Activated CD4-positive, alpha-beta memory T cell treated with anti-CD3 and anti-CD28 coated beads for 36 hours (primary cell): ENCODE measurements around the gene PRKAB1. TPM values are rescaled to one million over a fixed set of nuclear protein-coding genes. Genes with fewer than 3 reads are reported as not detected.
A peak's percentile ranks its signal among the peaks of the same experiment; 100 is the strongest.
"Not testable (repeated sequence)": the region's sequence is repeated elsewhere in the genome, so short reads cannot be mapped to it uniquely, and the experiment has no call there.

Experiments used
- CTCF ChIA-PET: fragments of 350-600 bp; sonication (Branson Sonifier 250); formaldehyde crosslinking; loops from one replicate; lab custom pipeline; 2021; ENCODE audit warnings: antibody characterized with exemption, inconsistent platforms; lab: Charles Lee
- POLR2A ChIA-PET: fragments of 350-600 bp; sonication (Branson Sonifier 250); formaldehyde crosslinking; loops from one replicate; lab custom pipeline; 2021; ENCODE audit warnings: antibody characterized with exemption; lab: Charles Lee
- DNase-seq: peaks from one replicate; pipeline ENCODE4 v3.0.0-alpha.2; 2020
- H3K27ac Mint-ChIP-seq: one replicate; pipeline ENCODE4 v1.8.0; 2021; ENCODE audit warnings: mixed read lengths
- H3K27me3 Mint-ChIP-seq: one replicate; pipeline ENCODE4 v1.8.0; 2021; ENCODE audit warnings: mixed read lengths
- H3K36me3 Mint-ChIP-seq: one replicate; pipeline ENCODE4 v1.8.0; 2021; ENCODE audit warnings: mixed read lengths
- H3K4me1 Mint-ChIP-seq: one replicate; pipeline ENCODE4 v1.8.0; 2021; ENCODE audit warnings: low read depth, mixed read lengths
- H3K4me3 Mint-ChIP-seq: one replicate; pipeline ENCODE4 v1.8.0; 2021; ENCODE audit warnings: mild to moderate bottlenecking, mixed read lengths
- H3K9me3 Mint-ChIP-seq: one replicate; pipeline ENCODE4 v1.8.0; 2021; ENCODE audit warnings: mixed read lengths
- intact Hi-C: fragments of 100-400 bp; cut with micrococcal nuclease; formaldehyde crosslinking; loops from one replicate; pipeline ENCODE4 v1.15.1; 2023
- total RNA-seq, 2 experiments: library from RNA; stranded (reverse); gene quantifications; one replicate each; pipeline ENCODE4 v1.2.3, GENCODE V29; 2021

PRKAB1 gene
- total RNA-seq, 2 experiments from 2014 or later: 27.3 to 29.3 TPM

GRCh38 chr12:119642986-119643385, 24.9 kb upstream of the PRKAB1 start:
- Mint-ChIP-seq H3K36me3 (no peaks in the 10 kb centered on the region), H3K27ac (no peak overlapping the region), H3K4me3 (no peak overlapping the region), H3K27me3 (peaks cover 5% of the 10 kb centered on the region), H3K9me3 (no peaks in the 10 kb centered on the region), H3K4me1 (no peaks in the 10 kb centered on the region)
- CTCF ChIA-PET: interaction anchor here (0.6 to 1.8 kb wide), 5 partner anchors 9 to 200 kb away, joined by 3 to 7 read pairs (median 3); no protein-coding TSS in a partner anchor
- POLR2A ChIA-PET: no interaction called here
- no peak for DNase-seq
- intact Hi-C loops: no loop called here

GRCh38 chr12:119644930-119645329, 23.0 kb upstream of the PRKAB1 start:
- intact Hi-C loops: no loop called here
- Mint-ChIP-seq H3K36me3 (no peaks in the 10 kb centered on the region), H3K9me3 (no peaks in the 10 kb centered on the region), H3K4me3 (no peak overlapping the region), H3K27ac (no peak overlapping the region), H3K4me1 (no peaks in the 10 kb centered on the region), H3K27me3 (peaks cover 4% of the 10 kb centered on the region)
- ChIA-PET POLR2A (no interaction called here), CTCF (interaction anchor here (1.3 kb wide), 1 partner anchor 11 kb away, joined by 4 read pairs; no protein-coding TSS in a partner anchor)
- DNase-seq: no peak

- Mint-ChIP-seq H3K36me3 (no peaks in the 10 kb centered on the region), H3K4me3 (no peak overlapping the region), H3K27ac (no peak overlapping the region), H3K27me3 (peaks cover 4% of the 10 kb centered on the region), H3K9me3 (no peaks in the 10 kb centered on the region), H3K4me1 (no peaks in the 10 kb centered on the region)
- ChIA-PET POLR2A (no interaction called here), CTCF (interaction anchor here (0.7 kb wide), 1 partner anchor 136 kb away, joined by 3 read pairs; no protein-coding TSS in a partner anchor)
- DNase-seq: no peak
- intact Hi-C loops: no loop called here
These were observed 22.3 kb upstream of the PRKAB1 start for GRCh38 chr12:119645535-119646059.

- Mint-ChIP-seq H3K9me3 (peaks cover 22% of the 10 kb centered on the region), H3K27ac (no peak overlapping the region), H3K36me3 (peaks cover 7% of the 10 kb centered on the region), H3K4me3 (no peak overlapping the region), H3K27me3 (peaks cover 4% of the 10 kb centered on the region), H3K4me1 (no peaks in the 10 kb centered on the region)
- no peak for DNase-seq
- CTCF ChIA-PET: interaction anchor here (0.6 to 2.4 kb wide), 15 partner anchors 8 to 205 kb away, joined by 3 to 16 read pairs (median 3); partner anchors contain the start of gene PRKAB1
- intact Hi-C loops: loop anchor here (2.0 kb wide), 1 partner anchor 205 kb away; no protein-coding TSS in a partner anchor
- POLR2A ChIA-PET: no interaction called here
These were observed 18.6 kb upstream of the PRKAB1 start for GRCh38 chr12:119649202-119649808.

- Mint-ChIP-seq H3K4me1 (no peaks in the 10 kb centered on the region), H3K27me3 (peaks cover 4% of the 10 kb centered on the region), H3K27ac (no peak overlapping the region), H3K36me3 (peaks cover 7% of the 10 kb centered on the region), H3K9me3 (peaks cover 24% of the 10 kb centered on the region), H3K4me3 (no peak overlapping the region)
- POLR2A ChIA-PET: no interaction called here
- intact Hi-C loops: no loop called here
- CTCF ChIA-PET: interaction anchor here (0.7 to 1.4 kb wide), 4 partner anchors 10 to 110 kb away, joined by 3 read pairs; no protein-coding TSS in a partner anchor
- no peak for DNase-seq
These were observed 15.3 kb upstream of the PRKAB1 start for GRCh38 chr12:119652665-119653064.

GRCh38 chr12:119657001-119657400, 10.9 kb upstream of the PRKAB1 start:
- H3K4me1 Mint-ChIP-seq, intact Hi-C loops, H3K27me3 Mint-ChIP-seq, H3K4me3 Mint-ChIP-seq, DNase-seq, H3K27ac Mint-ChIP-seq, POLR2A ChIA-PET, H3K36me3 Mint-ChIP-seq: not testable (repeated sequence)
- CTCF ChIA-PET: interaction anchor here (0.7 kb wide), 1 partner anchor 8 kb away, joined by 3 read pairs; no protein-coding TSS in a partner anchor
- H3K9me3 Mint-ChIP-seq: peaks cover 24% of the 10 kb centered on the region

- POLR2A ChIA-PET, H3K27ac Mint-ChIP-seq, H3K27me3 Mint-ChIP-seq, H3K4me3 Mint-ChIP-seq, DNase-seq, H3K4me1 Mint-ChIP-seq, H3K36me3 Mint-ChIP-seq, intact Hi-C loops: not testable (repeated sequence)
- H3K9me3 Mint-ChIP-seq: peaks cover 13% of the 10 kb centered on the region
- CTCF ChIA-PET: interaction anchor here (0.8 to 2.2 kb wide), 7 partner anchors 9 to 214 kb away, joined by 3 to 9 read pairs (median 4); partner anchors contain the start of genes PRKAB1 and TMEM233
These were observed 9.8 kb upstream of the PRKAB1 start for GRCh38 chr12:119658166-119658565.

- Mint-ChIP-seq H3K27me3 (no peaks in the 10 kb centered on the region), H3K4me3 (no peak overlapping the region), H3K36me3 (no peaks in the 10 kb centered on the region), H3K9me3 (peaks cover 1% of the 10 kb centered on the region), H3K4me1 (peaks cover 6% of the 10 kb centered on the region), H3K27ac (no peak overlapping the region)
- peak; percentile 57 for DNase-seq
- ChIA-PET POLR2A (no interaction called here), CTCF (interaction anchor here (1.0 to 2.2 kb wide), 4 partner anchors 8 to 215 kb away, joined by 3 to 9 read pairs (median 4); partner anchors contain the start of gene PRKAB1)
- intact Hi-C loops: no loop called here
These were observed 8.5 kb upstream of the PRKAB1 start for GRCh38 chr12:119659289-119659897.

- no peak overlapping the region for H3K27ac Mint-ChIP-seq
- peaks cover 6% of the 10 kb centered on the region for H3K4me1 Mint-ChIP-seq
- H3K27me3 Mint-ChIP-seq: no peaks in the 10 kb centered on the region
- H3K36me3 Mint-ChIP-seq: no peaks in the 10 kb centered on the region
- H3K4me3 Mint-ChIP-seq: no peak overlapping the region
- CTCF ChIA-PET: interaction anchor here (2.1 kb wide), 1 partner anchor 216 kb away, joined by 5 read pairs; no protein-coding TSS in a partner anchor
- POLR2A ChIA-PET: no interaction called here
- intact Hi-C loops: loop anchor here (10.0 kb wide), 1 partner anchor 1285 kb away; the partner anchor contains the start of genes SUDS3 and TAOK3
- no peak for DNase-seq
- H3K9me3 Mint-ChIP-seq: no peaks in the 10 kb centered on the region
These were observed 7.9 kb upstream of the PRKAB1 start for GRCh38 chr12:119660076-119660475.

- Mint-ChIP-seq H3K9me3 (no peaks in the 10 kb centered on the region), H3K4me1 (peaks cover 14% of the 10 kb centered on the region), H3K27me3 (no peaks in the 10 kb centered on the region), H3K27ac (no peak overlapping the region), H3K36me3 (no peaks in the 10 kb centered on the region), H3K4me3 (no peak overlapping the region)
- CTCF ChIA-PET: interaction anchor here (0.9 to 3.4 kb wide), 2 partner anchors 9 to 13 kb away, joined by 3 to 13 read pairs; no protein-coding TSS in a partner anchor
- DNase-seq: no peak
- intact Hi-C loops: loop anchor here (10.0 kb wide), 1 partner anchor 1287 kb away; the partner anchor contains the start of genes SUDS3 and TAOK3
- POLR2A ChIA-PET: no interaction called here
These were observed 6.1 kb upstream of the PRKAB1 start for GRCh38 chr12:119661882-119662281.

GRCh38 chr12:119664642-119665041, 3.3 kb upstream of the PRKAB1 start:
- Mint-ChIP-seq H3K4me1 (peaks cover 24% of the 10 kb centered on the region), H3K27me3 (no peaks in the 10 kb centered on the region), H3K27ac (no peak overlapping the region), H3K4me3 (no peak overlapping the region), H3K9me3 (no peaks in the 10 kb centered on the region), H3K36me3 (peaks cover 10% of the 10 kb centered on the region)
- ChIA-PET CTCF (no interaction called here), POLR2A (no interaction called here)
- intact Hi-C loops: loop anchor here (5.0 to 10.0 kb wide), 3 partner anchors 213 to 1290 kb away; partner anchors contain the start of genes CIT, SUDS3 and TAOK3
- DNase-seq: no peak
